22Rv1 (cell line): ENCODE results near the gene BMP4.

Source experiments
- CTCF ChIP-seq: fragments of 450-650 bp; IDR thresholded peaks from 2 replicates; pipeline ENCODE4 v1.5.1; 2017; ENCODE audit warnings: mild to moderate bottlenecking
- ZFX ChIP-seq: fragments of 450-650 bp; IDR thresholded peaks from 2 replicates; pipeline ENCODE4 v1.6.1; 2017; ENCODE audit warnings: antibody characterized with exemption, borderline replicate concordance

GRCh38 chr14:53924753-53925152 is 31.9 kb downstream of the BMP4 start:
- TF ChIP-seq CTCF, result no peak
- no peak for TF ChIP-seq ZFX
